ENCODE results near the gene SLC2A9. TPM values are rescaled to one million over a fixed set of nuclear protein-coding genes. Genes with fewer than 3 reads are reported as not detected.
A peak's percentile ranks its signal among the peaks of the same experiment; 100 is the strongest.

Gene SLC2A9
- total RNA-seq, 2 donors from 2014 or later: 1.1 to 1.8 TPM

GRCh38 chr4:10005632-10006031 lies 15.7 kb downstream of the SLC2A9 start:
- Mint-ChIP-seq H3K27ac (no peak overlapping the region), H3K4me1 (no peaks in the 10 kb centered on the region), H3K36me3 (ENCODE audit: low read depth) (no peaks in the 10 kb centered on the region), H3K27me3 (no peaks in the 10 kb centered on the region), H3K4me3 (no peak overlapping the region), H3K9me3 (no peaks in the 10 kb centered on the region)
- no peak for ATAC-seq (replicated peaks)

GRCh38 chr4:10003666-10004065 lies 17.6 kb downstream of the SLC2A9 start:
- peak overlapping the region; percentile 15 for H3K27ac Mint-ChIP-seq
- H3K4me3 Mint-ChIP-seq: no peak overlapping the region
- H3K9me3 Mint-ChIP-seq: no peaks in the 10 kb centered on the region
- H3K36me3 Mint-ChIP-seq (ENCODE audit: low read depth): no peaks in the 10 kb centered on the region
- H3K27me3 Mint-ChIP-seq: no peaks in the 10 kb centered on the region
- ATAC-seq (replicated peaks): peak; percentile 84
- no peaks in the 10 kb centered on the region for H3K4me1 Mint-ChIP-seq

- Mint-ChIP-seq H3K27ac (no peak overlapping the region), H3K4me1 (no peaks in the 10 kb centered on the region), H3K27me3 (no peaks in the 10 kb centered on the region)
These were observed 19.0 kb downstream of the SLC2A9 start for GRCh38 chr4:10002278-10002677.

GRCh38 chr4:10001757-10002156 lies 19.5 kb downstream of the SLC2A9 start:
- Mint-ChIP-seq H3K27ac (no peak overlapping the region), H3K9me3 (no peaks in the 10 kb centered on the region), H3K27me3 (no peaks in the 10 kb centered on the region), H3K36me3 (ENCODE audit: low read depth) (no peaks in the 10 kb centered on the region), H3K4me3 (no peak overlapping the region), H3K4me1 (no peaks in the 10 kb centered on the region)
- ATAC-seq (replicated peaks): no peak

More at GRCh38 chr4:10002278-10002677, 19.0 kb downstream of the SLC2A9 start:
- no peak for ATAC-seq (replicated peaks)
- Mint-ChIP-seq H3K4me3 (no peak overlapping the region), H3K9me3 (no peaks in the 10 kb centered on the region), H3K36me3 (ENCODE audit: low read depth) (no peaks in the 10 kb centered on the region)

GRCh38 chr4:9999956-10000561 lies 21.2 kb downstream of the SLC2A9 start:
- Mint-ChIP-seq H3K4me1 (no peaks in the 10 kb centered on the region), H3K36me3 (ENCODE audit: low read depth) (no peaks in the 10 kb centered on the region), H3K27me3 (no peaks in the 10 kb centered on the region), H3K27ac (peak overlapping the region; percentile 15), H3K9me3 (no peaks in the 10 kb centered on the region), H3K4me3 (no peak overlapping the region)
- ATAC-seq (replicated peaks): peak; percentile 68

GRCh38 chr4:9997886-9998285 lies 23.4 kb downstream of the SLC2A9 start:
- Mint-ChIP-seq H3K27me3 (no peaks in the 10 kb centered on the region), H3K27ac (no peak overlapping the region), H3K9me3 (no peaks in the 10 kb centered on the region), H3K36me3 (ENCODE audit: low read depth) (no peaks in the 10 kb centered on the region), H3K4me1 (no peaks in the 10 kb centered on the region), H3K4me3 (no peak overlapping the region)
- ATAC-seq (replicated peaks): no peak

- no peaks in the 10 kb centered on the region for H3K9me3 Mint-ChIP-seq
- no peaks in the 10 kb centered on the region for H3K36me3 Mint-ChIP-seq (ENCODE audit: low read depth)
- no peak overlapping the region for H3K27ac Mint-ChIP-seq
- H3K4me3 Mint-ChIP-seq: no peak overlapping the region
- ATAC-seq (replicated peaks): no peak
- H3K27me3 Mint-ChIP-seq: no peaks in the 10 kb centered on the region
- H3K4me1 Mint-ChIP-seq: no peaks in the 10 kb centered on the region
These were observed 24.8 kb downstream of the SLC2A9 start for GRCh38 chr4:9996319-9997110.

- ATAC-seq (replicated peaks): peak; percentile 70
- peak overlapping the region; percentile 49 for H3K27ac Mint-ChIP-seq
- H3K4me3 Mint-ChIP-seq: no peak overlapping the region
- H3K27me3 Mint-ChIP-seq: no peaks in the 10 kb centered on the region
- no peaks in the 10 kb centered on the region for H3K4me1 Mint-ChIP-seq
- H3K36me3 Mint-ChIP-seq (ENCODE audit: low read depth): no peaks in the 10 kb centered on the region
- no peaks in the 10 kb centered on the region for H3K9me3 Mint-ChIP-seq
These were observed 26.9 kb downstream of the SLC2A9 start for GRCh38 chr4:9994246-9994847.

GRCh38 chr4:9989918-9990635 lies 31.2 kb downstream of the SLC2A9 start:
- H3K9me3 Mint-ChIP-seq: no peaks in the 10 kb centered on the region
- no peaks in the 10 kb centered on the region for H3K36me3 Mint-ChIP-seq (ENCODE audit: low read depth)
- no peaks in the 10 kb centered on the region for H3K4me1 Mint-ChIP-seq
- ATAC-seq (replicated peaks): no peak
- H3K27ac Mint-ChIP-seq: no peak overlapping the region
- H3K27me3 Mint-ChIP-seq: no peaks in the 10 kb centered on the region
- no peak overlapping the region for H3K4me3 Mint-ChIP-seq

- Mint-ChIP-seq H3K27me3 (no peaks in the 10 kb centered on the region), H3K4me3 (no peak overlapping the region), H3K4me1 (no peaks in the 10 kb centered on the region), H3K27ac (no peak overlapping the region), H3K9me3 (no peaks in the 10 kb centered on the region), H3K36me3 (ENCODE audit: low read depth) (no peaks in the 10 kb centered on the region)
- ATAC-seq (replicated peaks): no peak
These were observed 32.4 kb downstream of the SLC2A9 start for GRCh38 chr4:9988933-9989332.

- H3K4me1 Mint-ChIP-seq: no peaks in the 10 kb centered on the region
- no peaks in the 10 kb centered on the region for H3K36me3 Mint-ChIP-seq (ENCODE audit: low read depth)
- ATAC-seq (replicated peaks): no peak
- H3K27ac Mint-ChIP-seq: no peak overlapping the region
- H3K9me3 Mint-ChIP-seq: no peaks in the 10 kb centered on the region
- H3K27me3 Mint-ChIP-seq: no peaks in the 10 kb centered on the region
- no peak overlapping the region for H3K4me3 Mint-ChIP-seq
These were observed 32.9 kb downstream of the SLC2A9 start for GRCh38 chr4:9988363-9988749.

- Mint-ChIP-seq H3K9me3 (no peaks in the 10 kb centered on the region), H3K4me1 (no peaks in the 10 kb centered on the region), H3K4me3 (no peak overlapping the region), H3K36me3 (ENCODE audit: low read depth) (no peaks in the 10 kb centered on the region), H3K27ac (no peak overlapping the region), H3K27me3 (no peaks in the 10 kb centered on the region)
- ATAC-seq (replicated peaks): no peak
These were observed 33.4 kb downstream of the SLC2A9 start for GRCh38 chr4:9987749-9988362.

- Mint-ChIP-seq H3K27me3 (no peaks in the 10 kb centered on the region), H3K4me1 (no peaks in the 10 kb centered on the region), H3K9me3 (no peaks in the 10 kb centered on the region), H3K4me3 (no peak overlapping the region), H3K27ac (no peak overlapping the region), H3K36me3 (ENCODE audit: low read depth) (no peaks in the 10 kb centered on the region)
- ATAC-seq (replicated peaks): no peak
These were observed 36.7 kb downstream of the SLC2A9 start for GRCh38 chr4:9984621-9985020.

GRCh38 chr4:9983211-9983610 lies 38.1 kb downstream of the SLC2A9 start:
- H3K36me3 Mint-ChIP-seq (ENCODE audit: low read depth): no peaks in the 10 kb centered on the region
- H3K9me3 Mint-ChIP-seq: no peaks in the 10 kb centered on the region
- no peak overlapping the region for H3K27ac Mint-ChIP-seq
- ATAC-seq (replicated peaks): no peak
- no peak overlapping the region for H3K4me3 Mint-ChIP-seq
- H3K4me1 Mint-ChIP-seq: no peaks in the 10 kb centered on the region
- no peaks in the 10 kb centered on the region for H3K27me3 Mint-ChIP-seq

Measured in activated T-helper 17 cell treated with anti-CD3 and anti-CD28 coated beads, Interleukin-2, amount 50 U/mL, for 72 hours (primary cell).